Endothelial cell of umbilical vein (primary cell): Measurements from ENCODE around the gene SEZ6. TPM values are rescaled to one million over a fixed set of nuclear protein-coding genes. Genes with fewer than 3 reads are reported as not detected.

ENCODE experiments used
- BruUV-seq: library from RNA; stranded (reverse); fragments of 400-500 nt; replicated peaks from 2 replicates; lab custom pipeline; 2021; lab: Mats Ljungman, UMichigan
- CTCF ChIA-PET: fragments of 300-600, 350-600 bp; sonication (Branson Sonifier 250); formaldehyde crosslinking; loops from one replicate; lab custom pipeline; 2021; ENCODE audit warnings: antibody characterized with exemption, inconsistent platforms; lab: Charles Lee
- POLR2A ChIA-PET: fragments of 300-600, 350-600 bp; sonication (Branson Sonifier 250); formaldehyde crosslinking; loops from one replicate; lab custom pipeline; 2021; ENCODE audit warnings: antibody characterized with exemption, inconsistent platforms; lab: Charles Lee
- DNase-seq: peaks from one replicate; pipeline ENCODE4 v3.0.0-alpha.2; 2011; ENCODE audit warnings: low read depth, low spot score
- FAIRE-seq: peaks from 2 replicates; lab custom pipeline; 2011; peaks lifted over from hg19 to GRCh38; lab: Jason Lieb, UNC
- H2AFZ ChIP-seq: 2 replicates; pipeline ENCODE4 v1.6.0; 2012; ENCODE audit warnings: low read depth, low read length, control low read depth, inconsistent platforms
- H3K27ac ChIP-seq: 2 replicates; pipeline ENCODE4 v1.5.1; 2011; ENCODE audit warnings: low read depth, mild to moderate bottlenecking, control low read depth, low read length, moderate library complexity; ENCODE audit not compliant: insufficient read depth
- H3K27me3 ChIP-seq, 2 experiments: 2 replicates each; pipeline versions ENCODE4 v1.6.0 to v1.6.1; 2011; ENCODE audit warnings: low read length in 2 of 2, mixed read lengths in 1 of 2; ENCODE audit not compliant: control insufficient read depth in 2 of 2, insufficient read depth in 2 of 2
- H3K36me3 ChIP-seq, 2 experiments: 2 replicates in 1 of 2; 3 replicates in 1 of 2; pipeline ENCODE4 v1.5.1; 2011; ENCODE audit warnings: low read length in 2 of 2, mild to moderate bottlenecking in 1 of 2, moderate library complexity in 1 of 2; ENCODE audit not compliant: control insufficient read depth in 2 of 2, insufficient read depth in 2 of 2; ENCODE audit errors: extremely low read depth in 1 of 2
- H3K4me1 ChIP-seq: 3 replicates; pipeline ENCODE4 v1.5.1; 2011; ENCODE audit warnings: mild to moderate bottlenecking, low read length; ENCODE audit not compliant: control insufficient read depth, insufficient read depth; ENCODE audit errors: extremely low read depth
- H3K4me2 ChIP-seq: 2 replicates; pipeline ENCODE4 v1.6.1; 2011; ENCODE audit warnings: low read length, control low read depth, mixed read lengths; ENCODE audit not compliant: insufficient read depth
- H3K4me3 ChIP-seq, 3 experiments: fragments of 200-600 bp in 1 of 3; sonication (generic), shearing (Covaris generic) in 1 of 3; replicated peaks in 1 of 3; 2 replicates each; pipeline ENCODE4 v1.5.1; 2011 to 2016; ENCODE audit warnings: control low read depth in 3 of 3, low read length in 3 of 3, mild to moderate bottlenecking in 2 of 3, inconsistent platforms in 1 of 3, low read depth in 1 of 3, moderate library complexity in 1 of 3; ENCODE audit not compliant: insufficient read depth in 1 of 3
- H3K79me2 ChIP-seq: 2 replicates; pipeline ENCODE4 v1.6.0; 2012; ENCODE audit warnings: low read length, inconsistent platforms; ENCODE audit not compliant: control insufficient read depth, insufficient read depth
- H3K9ac ChIP-seq: replicated peaks from 2 replicates; pipeline ENCODE3; 2011; ENCODE audit warnings: low read length, control low read depth; ENCODE audit not compliant: insufficient read depth; ENCODE audit errors: extremely low read depth
- H3K9me1 ChIP-seq: replicated peaks from 3 replicates; pipeline ENCODE4 v1.6.0; 2011; ENCODE audit warnings: mild to moderate bottlenecking, low read length; ENCODE audit not compliant: control insufficient read depth, insufficient read depth; ENCODE audit errors: extremely low read depth
- H3K9me3 ChIP-seq: replicated peaks from 2 replicates; pipeline ENCODE4 v1.5.1; 2012; ENCODE audit warnings: low read length, inconsistent platforms; ENCODE audit not compliant: control insufficient read depth, insufficient read depth
- H4K20me1 ChIP-seq: replicated peaks from 2 replicates; pipeline ENCODE3; 2011; ENCODE audit warnings: mild to moderate bottlenecking, low read length; ENCODE audit not compliant: control insufficient read depth, insufficient read depth; ENCODE audit errors: extremely low read depth
- CTCF ChIP-seq, 2 donors: IDR thresholded peaks; 1 replicate in 1 of 2; 2 replicates in 1 of 2; pipeline ENCODE4 v1.5.1; 2011; ENCODE audit warnings: low read length in 2 of 2, mild to moderate bottlenecking in 2 of 2, moderate library complexity in 2 of 2, control low read depth in 1 of 2, inconsistent platforms in 1 of 2, low read depth in 1 of 2; ENCODE audit not compliant: insufficient read depth in 1 of 2; ENCODE audit errors: extremely low read depth in 1 of 2
- EZH2 ChIP-seq: IDR thresholded peaks from 2 replicates; pipeline ENCODE4 v1.6.1; 2012; ENCODE audit warnings: borderline replicate concordance, low read depth, mild to moderate bottlenecking, moderate library complexity, low read length, inconsistent platforms; ENCODE audit not compliant: severe bottlenecking
- FOS ChIP-seq: IDR thresholded peaks from 2 replicates; pipeline ENCODE4 v1.6.1; 2011; ENCODE audit warnings: mild to moderate bottlenecking, low read length, moderate library complexity, borderline replicate concordance; ENCODE audit not compliant: insufficient read depth
- GATA2 ChIP-seq: IDR thresholded peaks from 2 replicates; pipeline ENCODE4 v1.7.0; 2011; ENCODE audit warnings: low read depth, mild to moderate bottlenecking, moderate library complexity, mixed read lengths, low read length; ENCODE audit not compliant: insufficient read length, insufficient read depth
- JUN ChIP-seq: IDR thresholded peaks from 2 replicates; pipeline ENCODE4 v1.6.1; 2011; ENCODE audit warnings: borderline replicate concordance, low read depth; ENCODE audit not compliant: insufficient read length, insufficient read depth
- MAX ChIP-seq: IDR thresholded peaks from 2 replicates; pipeline ENCODE4 v1.6.1; 2011; ENCODE audit not compliant: insufficient read depth, insufficient read length
- MYC ChIP-seq: IDR thresholded peaks from one replicate; pipeline ENCODE4 v1.6.1; 2011; ENCODE audit warnings: mild to moderate bottlenecking, low read depth, low read length
- POLR2A ChIP-seq: IDR thresholded peaks from 2 replicates; pipeline ENCODE4 v1.6.1; 2012; ENCODE audit warnings: low read depth, mild to moderate bottlenecking, control low read depth, low read length
- POLR2AphosphoS5 ChIP-seq: IDR thresholded peaks from 2 replicates; pipeline ENCODE4 v1.6.1; 2012; ENCODE audit warnings: low read depth, mild to moderate bottlenecking, control low read depth, low read length, moderate library complexity; ENCODE audit not compliant: insufficient read depth
- dilution Hi-C: fragments of 300-500 bp; cut with MboI; formaldehyde crosslinking; loops from one replicate; pipeline ENCODE4 v1.15.0; 2019; ENCODE audit warnings: low sequenced_read_pairs; ENCODE audit not compliant: extremely low pct_ligation_motif_present
- intact Hi-C: fragments of 100-400 bp; cut with micrococcal nuclease; formaldehyde crosslinking; loops from one replicate; pipeline ENCODE4 v1.10.0; 2022
- polyA plus RNA-seq, 4 experiments: library from polyadenylated mRNA; depleted of rRNA in 3 of 4; stranded (reverse) in 3 of 4; unstranded in 1 of 4; fragments of >200 nt; gene quantifications; 2 replicates each; pipeline versions ENCODE4 v1.2.1 to v1.2.3, GENCODE V29; 2011 to 2012; ENCODE audit warnings: missing spikeins in 1 of 4
- total RNA-seq: library from RNA; stranded (reverse); gene quantifications from 2 replicates; pipeline ENCODE4 v1.2.3, GENCODE V29; 2021

The SEZ6 gene
- total and polyA plus RNA-seq, 2 donors (not counting 3 experiments of a cell fraction or from before 2014, with no cell fraction given) = not detected

GRCh38 chr17:28958820-28959455, 46.9 kb downstream of the SEZ6 start:
- no peak overlapping the region for H3K27ac ChIP-seq
- intact Hi-C loops (no loop called here), dilution Hi-C loops (no loop called here)
- no peak for TF ChIP-seq CTCF (IDR thresholded peaks at IDR 0.05; ENCODE audit: extremely low read depth in 1 of 2, insufficient read depth in 1 of 2, low read depth in 1 of 2, low read length in 2 of 2)
- no peak for TF ChIP-seq JUN
- TF ChIP-seq EZH2 = no peak
- TF ChIP-seq POLR2A = no peak
- no peak for TF ChIP-seq GATA2
- no peak for TF ChIP-seq MAX
- no peak for TF ChIP-seq POLR2AphosphoS5
- no peak for TF ChIP-seq MYC
- no peak for TF ChIP-seq FOS
- no peaks in the 10 kb centered on the region for H3K36me3 ChIP-seq
- H3K9me1 ChIP-seq = no peaks in the 10 kb centered on the region
- DNase-seq = no peak
- H3K9ac ChIP-seq = no peak overlapping the region
- no peak overlapping the region for H3K4me2 ChIP-seq
- CTCF ChIA-PET = interaction anchor here (1.1 to 10.7 kb wide), 2 partner anchors 155 to 232 kb away, joined by 4 to 1079 read pairs; no protein-coding TSS in a partner anchor
- H3K79me2 ChIP-seq = no peaks in the 10 kb centered on the region
- no peaks in the 10 kb centered on the region for H3K27me3 ChIP-seq
- no peak overlapping the region for H2AFZ ChIP-seq
- no peaks in the 10 kb centered on the region for H3K9me3 ChIP-seq
- H3K4me3 ChIP-seq = no peak overlapping the region
- POLR2A ChIA-PET = no interaction called here
- no TSS peak for BruUV-seq
- no peaks in the 10 kb centered on the region for H4K20me1 ChIP-seq
- H3K4me1 ChIP-seq = no peaks in the 10 kb centered on the region
- no peak for FAIRE-seq
